Measurements from ENCODE around the gene MCCC1.
A peak's percentile ranks its signal among the peaks of the same experiment; 100 is the strongest.
"Not testable (repeated sequence)": the region's sequence is repeated elsewhere in the genome, so short reads cannot be mapped to it uniquely, and the experiment has no call there.

Gene MCCC1

GRCh38 chr3:183099026-183099837, at the start of gene MCCC1:
TSS of gene MCCC1 (minus strand) at chr3:183099496. CDS start at chr3:183099440, 56 bp downstream.
- peak; percentile 97 for DNase-seq

GRCh38 chr3:183148056-183148455, 48.8 kb upstream of the MCCC1 start:
- no peak for DNase-seq

GRCh38 chr3:183144363-183144762, 45.1 kb upstream of the MCCC1 start:
- DNase-seq, result no peak

GRCh38 chr3:183142199-183142598, 42.9 kb upstream of the MCCC1 start:
- DNase-seq, result no peak

DNA sequence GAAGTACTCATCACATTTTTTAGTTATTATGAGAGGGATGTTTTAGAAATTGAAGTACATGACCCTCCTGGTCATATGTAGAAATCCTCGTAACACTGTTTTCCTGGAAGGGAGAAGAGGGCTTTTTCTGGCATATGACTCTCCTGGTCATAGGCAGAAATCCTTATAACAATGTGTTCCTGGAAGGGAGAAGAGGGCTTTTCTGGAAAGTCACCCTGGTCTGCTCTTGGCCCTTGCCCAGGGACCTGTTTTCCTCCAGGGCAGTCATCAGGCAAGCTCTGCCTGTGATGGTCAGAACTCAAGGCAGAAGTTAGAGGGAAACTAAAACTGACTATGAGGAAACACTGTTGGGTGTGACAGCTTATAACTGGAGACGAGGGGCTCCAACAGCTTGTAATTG, 35.5 kb upstream of the MCCC1 start:
- no peak for DNase-seq

DNA sequence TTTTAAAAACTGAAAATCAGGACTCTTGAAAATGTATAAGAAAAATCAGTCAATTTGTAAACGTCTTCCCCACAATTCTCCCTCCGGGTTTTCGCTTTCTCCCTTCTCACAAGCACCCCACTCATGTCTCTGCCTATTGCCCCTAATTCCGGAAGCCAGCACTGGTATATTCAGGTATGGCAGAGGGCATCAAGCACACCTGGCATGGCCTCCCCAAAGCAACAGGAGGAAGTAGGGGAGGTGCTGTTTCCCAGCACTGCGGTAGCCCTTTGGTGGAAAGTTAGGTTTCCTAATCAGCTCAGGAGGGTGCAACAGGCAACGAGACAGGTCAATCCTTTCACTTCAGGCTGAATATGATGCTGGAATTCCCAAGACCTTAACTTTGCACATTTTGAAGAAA, 33.1 kb upstream of the MCCC1 start:
- DNase-seq, result no peak

DNA sequence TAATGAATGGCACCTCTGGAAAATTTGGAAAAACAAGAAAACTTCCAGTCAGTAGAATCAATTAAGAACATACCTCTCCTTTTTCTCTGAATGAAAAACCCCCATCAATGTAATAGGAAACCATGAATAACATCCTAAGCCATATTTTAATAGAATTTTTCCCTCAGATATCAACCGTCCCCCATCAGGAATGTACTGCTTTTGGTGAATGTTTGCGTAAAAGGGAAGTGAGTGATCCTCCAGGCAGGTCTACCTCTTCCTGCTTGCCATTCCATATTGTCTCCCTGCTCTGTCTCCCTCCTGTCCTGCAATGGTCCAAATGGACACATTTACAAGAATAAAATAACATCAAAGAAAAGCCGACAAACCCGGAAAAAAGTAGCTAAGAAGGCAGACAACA, 32.4 kb upstream of the MCCC1 start:
- no peak for DNase-seq

GRCh38 chr3:183131186-183131725, 32.0 kb upstream of the MCCC1 start:
- DNase-seq, result no peak

DNA sequence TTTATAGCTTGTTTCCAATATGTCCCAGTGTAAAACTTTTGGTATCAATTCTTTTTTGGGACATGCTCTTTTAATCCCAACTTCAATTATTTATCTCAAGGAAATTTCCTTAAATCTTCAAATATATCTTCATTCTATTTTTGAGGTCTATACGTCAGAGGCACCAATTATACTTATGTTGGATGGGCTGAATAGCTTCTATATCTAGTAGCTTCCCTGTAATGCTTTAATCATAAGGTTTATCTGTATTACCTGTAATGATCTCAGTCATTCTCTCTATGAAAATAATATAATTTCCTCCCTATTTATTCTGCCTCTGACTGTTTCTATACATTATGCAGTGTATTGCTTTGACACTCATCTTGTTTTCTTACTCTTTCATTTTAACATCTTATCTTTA, 29.9 kb upstream of the MCCC1 start:
- no peak for DNase-seq

GRCh38 chr3:183128709-183129108, 29.4 kb upstream of the MCCC1 start:
- DNase-seq, result no peak

DNA sequence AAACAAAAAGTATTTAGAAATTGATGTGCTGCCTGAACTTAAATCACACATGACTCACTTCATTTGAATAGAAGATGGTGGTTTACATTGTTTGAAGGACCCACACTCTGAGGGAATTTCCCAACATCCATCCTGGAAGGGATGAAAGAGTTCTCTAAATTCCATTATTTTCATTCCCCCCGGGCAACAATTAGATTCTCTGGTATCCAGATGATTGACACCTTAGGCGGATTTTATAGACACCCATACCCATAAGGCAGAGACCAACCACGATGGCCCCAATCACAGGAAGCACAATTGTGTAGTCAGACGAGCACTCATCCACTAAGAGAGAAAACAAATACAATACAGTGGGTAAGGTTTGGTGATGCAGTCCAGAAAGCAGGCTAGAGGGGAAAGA, 24.6 kb upstream of the MCCC1 start:
- no peak for DNase-seq

DNA sequence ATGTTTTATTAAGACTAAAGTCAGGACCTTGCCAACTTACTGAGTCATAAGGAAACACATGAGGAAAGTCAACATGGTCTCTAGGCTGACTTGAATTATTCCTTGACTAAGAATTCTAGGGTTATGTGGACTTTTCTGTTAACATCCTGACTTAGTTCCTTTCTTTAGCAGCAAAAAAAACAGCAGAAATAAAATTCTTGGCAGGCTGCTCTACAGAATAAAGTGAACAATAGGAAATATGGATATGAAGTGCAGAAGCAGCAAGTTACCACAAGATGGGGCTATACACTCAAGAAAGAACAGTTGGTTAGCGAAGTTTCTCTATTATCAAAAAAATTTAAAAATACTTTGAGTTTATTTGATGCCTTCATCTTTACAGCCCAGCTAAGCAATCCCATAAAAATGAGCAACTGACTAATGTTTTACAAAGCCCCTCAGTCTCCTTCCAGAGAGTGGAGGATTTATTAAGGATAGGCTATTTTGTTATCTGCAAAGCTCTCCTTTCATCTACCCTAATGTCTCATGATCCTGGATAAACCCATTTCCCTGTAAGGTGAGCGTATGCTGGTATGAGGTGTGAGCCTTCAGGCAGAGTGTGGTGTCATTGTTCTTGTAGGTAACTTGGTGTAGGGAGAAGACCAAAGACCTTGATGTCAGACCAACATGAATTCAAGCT, 23.1 kb upstream of the MCCC1 start:
- peak in 1 of 2 donors; percentile 53 for DNase-seq

DNA sequence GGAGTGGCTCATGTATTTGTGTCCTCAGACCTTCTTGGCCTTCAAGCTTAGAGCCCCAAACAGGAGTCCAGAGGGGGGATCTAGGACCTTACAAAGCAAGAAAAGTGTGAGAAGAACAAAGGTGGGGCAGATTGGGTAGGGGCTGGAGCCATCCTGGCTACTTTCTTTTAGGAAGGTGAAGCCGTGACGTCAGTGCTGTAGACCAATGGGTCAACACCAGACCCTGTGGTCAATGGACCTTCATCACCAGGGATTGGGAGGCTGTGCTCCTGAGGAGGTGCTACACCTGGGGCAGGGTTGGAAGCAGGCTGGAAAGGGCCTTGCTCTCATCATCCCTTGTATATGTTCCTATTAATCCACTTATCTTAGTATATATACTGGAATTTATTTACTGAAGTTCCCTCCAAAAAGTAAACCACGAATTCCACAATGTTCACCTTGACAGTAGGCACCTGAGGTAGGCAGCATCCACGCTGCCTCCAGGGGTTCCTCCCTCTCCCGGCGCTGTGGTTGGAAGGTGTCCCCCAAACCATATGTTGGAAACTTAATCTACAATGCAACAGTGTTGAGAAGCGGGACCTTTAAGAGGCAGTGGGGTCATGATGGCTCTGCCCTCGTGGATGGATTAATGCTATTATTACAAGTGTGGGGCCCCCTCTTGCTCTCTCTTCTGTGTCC, 21.4 kb upstream of the MCCC1 start:
- no peak for DNase-seq

- DNase-seq, result no peak
Observed at GRCh38 chr3:183117056-183117455, 17.8 kb upstream of the MCCC1 start.

- DNase-seq, result peak; percentile 62 to 85
Observed at GRCh38 chr3:183116025-183116614, 16.8 kb upstream of the MCCC1 start.

GRCh38 chr3:183114384-183115178, 15.3 kb upstream of the MCCC1 start:
- no peak for DNase-seq

DNA sequence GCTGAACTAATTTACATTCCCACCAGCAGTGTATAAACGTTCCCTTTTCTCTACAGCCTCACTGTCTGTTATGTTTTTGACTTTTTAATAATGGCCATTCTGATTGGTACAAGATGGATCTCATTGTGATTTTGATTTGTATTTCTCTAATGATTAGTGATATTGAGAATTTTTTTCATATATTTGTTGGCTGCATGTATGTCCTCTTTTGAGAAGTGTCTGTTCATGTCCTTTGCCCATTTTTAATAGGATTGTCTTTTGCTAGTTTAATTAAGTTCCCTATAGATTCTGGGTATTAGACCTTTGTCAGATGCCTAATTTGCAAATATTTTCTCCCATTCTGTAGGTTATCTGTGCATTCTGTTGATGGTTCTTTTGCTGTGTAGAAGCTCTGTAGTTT, 10.6 kb upstream of the MCCC1 start:
- DNase-seq, result not testable (repeated sequence)

DNA sequence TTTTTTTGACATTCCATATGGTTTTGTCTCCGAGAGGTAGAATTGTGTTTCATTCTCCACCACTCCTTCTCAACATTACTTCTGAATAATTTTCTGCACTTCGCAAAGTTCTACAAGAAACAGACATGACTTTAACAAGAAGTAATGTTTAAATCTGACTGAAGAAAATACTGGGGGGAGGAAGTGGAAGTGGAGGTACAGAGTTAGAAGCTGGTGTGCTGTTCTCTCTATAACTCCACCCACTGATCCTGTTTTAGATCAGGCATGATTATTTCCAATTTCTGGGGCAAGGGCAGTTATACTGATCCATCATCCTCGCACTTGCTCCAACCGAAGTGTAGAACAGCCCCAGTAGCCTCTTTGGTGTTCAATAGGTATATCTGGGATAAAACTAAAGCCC, 9.2 kb upstream of the MCCC1 start:
- no peak for DNase-seq

DNA sequence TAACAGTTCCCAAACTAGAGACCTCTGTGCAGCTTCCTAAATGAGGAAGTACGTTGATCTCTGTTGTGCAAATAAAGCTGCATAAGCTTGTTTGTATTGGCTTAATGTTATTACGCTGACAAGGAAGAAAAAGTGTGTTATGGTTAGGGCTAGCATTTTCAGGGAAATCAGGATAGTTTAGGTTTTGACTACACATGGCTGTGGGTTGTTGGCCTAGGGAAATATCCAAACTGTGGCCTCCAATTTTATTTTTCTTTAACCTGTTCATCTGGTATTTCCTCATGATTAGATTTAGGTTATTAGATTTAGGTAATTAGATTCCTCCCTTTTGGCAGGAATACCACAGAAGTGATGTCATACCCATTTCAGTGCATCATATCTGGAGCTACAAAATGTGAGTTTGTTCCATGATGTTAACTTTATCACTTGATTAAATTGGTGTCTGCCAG, 8.7 kb upstream of the MCCC1 start:
- no peak for DNase-seq

- not testable (repeated sequence) for DNase-seq
Observed at GRCh38 chr3:183107372-183107771, 8.1 kb upstream of the MCCC1 start.

GRCh38 chr3:183106635-183107034, 7.3 kb upstream of the MCCC1 start:
- DNase-seq, result no peak

- not testable (repeated sequence) for DNase-seq
Observed at GRCh38 chr3:183103950-183104349, 4.7 kb upstream of the MCCC1 start.
